Measurements from ENCODE around the gene PTH1R.

The PTH1R gene

DNA sequence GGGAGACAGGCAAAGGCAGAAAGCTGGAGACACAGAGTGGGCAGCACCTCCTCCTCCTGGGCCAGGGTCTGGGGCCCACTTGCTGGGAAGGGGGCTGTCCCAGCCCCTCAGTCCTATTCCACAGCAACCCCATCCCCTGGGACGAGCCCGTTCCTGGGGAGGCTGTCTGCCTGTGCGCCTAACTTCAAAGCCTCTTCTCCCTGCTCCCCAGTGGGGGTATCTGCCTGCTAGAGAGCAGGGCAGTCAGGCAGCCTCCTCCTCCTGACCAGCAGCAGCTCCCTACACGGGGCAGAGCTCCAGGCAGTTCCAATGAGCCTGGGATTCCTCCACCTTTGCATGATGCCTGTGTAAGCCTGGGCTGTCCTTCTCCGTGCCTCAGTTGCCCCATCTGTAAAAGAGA, 6.9 kb downstream of the PTH1R start:
- DNase-seq: no peak

DNA sequence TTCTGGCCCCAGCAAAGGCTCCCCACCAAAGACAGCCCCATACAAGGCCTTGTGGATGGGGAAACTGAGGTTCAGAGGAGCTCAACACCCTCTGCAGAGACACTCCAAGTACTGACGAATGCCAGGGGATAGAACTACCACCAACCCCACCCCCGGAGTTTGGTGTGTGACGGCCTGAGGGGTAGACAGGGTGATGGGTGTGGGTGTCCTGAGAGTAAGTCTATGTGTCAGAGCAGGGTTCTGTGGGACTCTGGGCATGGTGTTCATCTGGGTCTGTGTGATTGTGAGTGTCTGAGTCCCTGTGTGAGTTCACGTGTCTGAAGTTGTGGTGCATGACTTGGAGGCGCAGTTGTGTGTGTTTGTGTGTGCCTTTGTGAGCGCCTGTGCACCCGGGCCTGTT, 7.4 kb downstream of the PTH1R start:
- DNase-seq: no peak

DNA sequence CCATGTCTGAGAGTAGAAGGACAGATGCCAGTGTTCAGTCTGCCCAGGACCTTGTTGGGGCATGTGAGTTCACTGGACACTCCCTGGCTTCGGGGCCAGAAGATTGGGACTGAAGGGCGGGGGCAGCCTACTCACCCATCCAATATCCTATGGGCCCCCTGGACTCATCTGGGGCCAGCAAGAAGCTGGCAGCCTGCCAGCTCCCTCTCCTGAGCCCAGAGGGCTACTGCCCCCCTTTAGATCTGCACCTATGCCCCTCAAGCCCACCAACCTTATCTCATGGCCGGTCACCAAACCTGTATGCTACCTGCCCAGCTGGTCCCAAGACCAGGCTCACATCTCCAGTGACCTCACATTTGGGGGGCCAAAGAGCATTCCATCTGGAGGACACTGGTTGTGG, 8.1 kb downstream of the PTH1R start:
- no peak for DNase-seq

DNA sequence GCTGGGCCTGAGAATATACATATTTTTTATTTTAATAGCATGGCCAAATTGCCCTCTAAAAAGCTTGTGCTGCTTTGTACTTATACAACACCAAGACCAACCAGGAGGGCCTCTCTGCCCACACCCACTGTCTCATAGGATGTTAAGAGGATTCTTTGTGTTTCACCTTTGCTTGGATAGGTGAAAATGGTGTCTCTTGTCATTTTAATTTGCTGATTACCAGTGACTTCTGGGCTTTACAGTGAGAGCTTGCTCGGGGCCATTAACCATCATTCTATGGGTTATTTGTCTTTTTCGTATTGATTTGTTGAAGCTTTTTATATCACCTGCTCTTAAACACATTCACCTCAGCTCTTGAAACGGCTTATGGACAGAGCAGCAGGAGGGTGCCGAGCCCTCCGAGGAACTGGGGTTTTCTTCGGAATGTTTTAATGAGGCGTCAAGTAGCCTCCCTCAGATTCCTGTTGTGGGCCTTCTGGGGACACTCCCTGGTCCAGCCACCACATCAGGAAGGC, 10.5 kb downstream of the PTH1R start:
- DNase-seq: no peak

DNA sequence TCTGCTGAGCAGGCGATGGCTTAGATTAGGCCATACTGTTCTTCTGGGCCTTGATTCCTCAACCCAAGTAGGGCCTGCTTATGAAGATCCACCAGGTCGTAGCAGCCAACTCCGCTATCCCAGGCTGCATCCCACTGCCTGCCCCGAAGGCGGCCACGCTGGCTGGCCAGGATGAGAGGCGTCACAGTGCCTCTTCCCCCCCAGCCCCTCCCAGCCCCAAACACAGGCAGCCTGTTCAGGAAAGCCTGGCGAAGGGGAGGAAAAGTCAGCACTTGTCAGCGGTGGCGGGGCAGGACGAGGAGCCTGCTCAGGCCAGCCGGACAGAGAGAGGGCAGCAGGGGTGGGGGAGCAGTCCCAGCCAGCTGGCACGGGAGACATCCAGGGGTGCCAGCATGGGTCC, 11.2 kb downstream of the PTH1R start:
- no peak for DNase-seq

DNA sequence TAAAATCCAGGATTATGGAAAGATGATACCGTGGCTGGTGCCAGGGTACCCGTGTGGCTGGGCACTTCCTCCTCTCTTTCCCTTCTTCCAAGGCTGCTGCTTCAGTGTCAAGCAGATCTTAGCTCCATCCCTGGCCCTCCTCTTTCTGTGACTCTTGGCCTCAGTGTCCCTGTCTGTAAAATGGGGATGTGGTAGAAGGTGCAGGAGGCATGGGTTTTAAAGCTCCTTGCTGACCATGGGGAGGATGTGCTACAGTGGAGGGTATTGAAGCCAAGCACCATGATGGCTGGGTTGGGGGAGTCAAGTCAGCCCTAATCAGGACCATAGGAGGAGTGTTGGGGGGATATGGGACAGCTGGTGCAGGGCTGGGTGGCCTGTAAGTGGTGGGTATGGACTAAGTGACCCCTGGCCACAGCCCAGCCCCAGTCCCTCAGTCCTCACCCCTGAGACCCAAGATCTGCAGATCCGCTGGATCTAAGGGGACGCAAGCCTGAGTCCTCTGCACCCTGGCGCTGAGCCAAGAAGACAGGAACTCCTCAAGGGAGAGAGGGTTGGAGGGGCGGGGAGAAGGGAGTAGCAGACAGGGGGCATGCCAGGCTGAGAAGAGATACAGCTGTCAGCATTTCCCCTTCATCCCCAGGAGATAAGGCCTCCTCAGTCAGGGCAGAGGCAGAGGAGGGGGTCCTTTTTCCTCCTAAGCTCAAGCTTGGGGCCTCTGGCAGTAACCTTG, 12.0 kb downstream of the PTH1R start:
- no peak for DNase-seq

DNA sequence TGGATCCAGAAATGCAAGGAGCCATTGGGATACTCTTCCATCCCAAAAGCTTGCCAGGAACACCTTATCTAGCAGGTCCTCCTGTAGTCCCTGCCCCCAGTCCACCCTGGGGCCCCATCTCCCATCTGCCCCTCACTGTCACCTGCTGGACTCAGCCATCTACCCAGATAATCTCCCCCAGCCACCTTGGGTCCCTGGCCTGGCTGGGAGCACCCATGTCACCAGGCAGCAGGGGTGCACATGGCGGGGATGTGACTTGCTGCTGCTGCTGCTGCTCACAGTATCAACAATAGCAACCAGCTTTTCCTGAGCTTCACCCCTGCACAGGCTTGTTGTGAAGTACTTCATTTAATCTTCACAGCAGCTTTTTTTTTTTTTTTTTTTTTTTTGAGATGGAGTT, 12.6 kb downstream of the PTH1R start:
- DNase-seq: no peak

DNA sequence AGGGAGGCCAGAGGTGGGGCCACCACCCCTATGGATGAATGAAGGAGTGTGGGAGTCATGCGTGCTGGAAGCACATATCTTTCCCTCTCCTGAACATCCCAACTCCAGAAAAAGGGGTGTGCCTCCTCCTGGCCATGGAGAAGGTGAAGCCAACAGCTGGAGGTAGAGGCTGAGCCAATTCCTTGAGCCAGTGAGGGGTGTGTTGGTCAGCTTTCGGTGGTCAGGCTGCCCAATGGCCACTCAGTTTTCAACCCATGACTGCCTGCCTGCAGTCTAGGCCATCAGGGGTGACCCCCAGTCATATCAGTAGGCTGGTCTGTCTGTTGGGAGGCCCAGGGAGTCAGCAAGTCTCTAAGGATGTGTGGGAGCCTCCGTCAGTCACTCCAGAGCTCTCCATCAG, 13.6 kb downstream of the PTH1R start:
- DNase-seq: no peak

DNA sequence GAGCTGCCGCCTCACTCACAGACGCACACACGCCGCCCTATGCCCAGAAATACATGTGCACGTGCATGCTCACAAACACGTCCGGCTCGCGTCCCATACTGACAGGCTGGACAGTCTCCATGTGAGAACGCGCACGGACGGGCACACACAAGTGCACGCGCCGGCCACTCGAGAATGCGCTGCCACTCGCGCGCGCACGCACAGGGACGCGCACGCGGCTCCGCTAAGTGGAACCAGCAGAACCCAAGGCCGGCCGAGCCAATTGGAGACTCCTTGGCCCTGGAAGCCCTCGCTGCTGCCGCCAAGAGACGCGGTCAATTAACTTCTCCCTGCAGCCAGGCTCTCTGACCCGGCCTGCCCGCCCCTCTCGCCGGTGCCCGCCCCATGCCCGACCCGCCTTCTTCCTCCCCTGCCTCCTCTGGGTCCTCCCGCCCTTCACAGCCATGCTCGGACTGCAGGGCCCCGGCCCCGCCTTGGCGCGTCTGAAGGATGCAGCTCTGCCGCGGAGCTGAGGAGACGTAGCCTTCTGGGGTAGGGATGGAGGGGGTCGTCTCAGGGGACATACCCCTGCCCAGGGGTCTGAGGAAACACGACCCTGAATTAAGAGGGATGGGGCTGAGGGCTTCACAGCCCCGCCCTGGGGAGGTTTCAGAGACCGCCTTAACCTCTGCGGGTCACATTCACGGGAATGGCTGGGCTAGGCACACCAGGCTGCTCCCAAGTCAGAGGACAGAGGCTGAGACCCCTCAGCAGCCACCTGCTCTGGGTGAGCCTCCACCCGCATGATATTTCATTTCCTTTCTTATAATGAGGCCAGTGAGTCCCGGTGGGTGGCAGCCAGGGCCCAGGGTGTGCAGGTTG, 15.0 kb downstream of the PTH1R start:
- no peak for DNase-seq

DNA sequence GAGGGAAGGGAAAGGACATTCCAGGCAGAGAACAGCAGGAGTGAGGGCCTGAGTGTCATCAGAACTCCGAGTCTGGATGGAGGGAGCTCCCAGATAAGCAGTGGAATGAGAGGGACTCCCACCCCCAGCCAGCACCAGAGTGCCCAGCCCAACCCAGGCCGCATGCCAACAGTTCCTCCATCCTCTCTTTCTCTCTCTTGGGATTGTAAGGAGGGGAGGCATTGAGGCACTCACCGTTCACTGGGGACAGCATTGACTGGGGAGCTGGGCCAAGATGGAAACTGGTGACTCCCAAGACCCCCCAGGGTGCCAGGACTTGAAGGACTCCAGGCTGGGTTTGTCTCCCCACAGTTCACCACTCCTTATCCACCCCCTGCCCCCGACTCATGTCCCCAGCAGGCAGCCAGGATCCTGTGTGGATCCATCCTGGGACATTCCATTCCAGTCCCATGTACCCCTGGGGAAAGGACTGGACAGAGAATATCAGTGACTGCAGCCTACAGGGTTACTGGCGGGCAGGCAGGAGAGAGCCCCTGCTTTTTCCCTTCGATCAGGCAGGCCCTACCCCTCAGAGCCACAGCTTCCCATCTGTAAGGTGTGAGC, 15.7 kb downstream of the PTH1R start:
- DNase-seq: no peak

DNA sequence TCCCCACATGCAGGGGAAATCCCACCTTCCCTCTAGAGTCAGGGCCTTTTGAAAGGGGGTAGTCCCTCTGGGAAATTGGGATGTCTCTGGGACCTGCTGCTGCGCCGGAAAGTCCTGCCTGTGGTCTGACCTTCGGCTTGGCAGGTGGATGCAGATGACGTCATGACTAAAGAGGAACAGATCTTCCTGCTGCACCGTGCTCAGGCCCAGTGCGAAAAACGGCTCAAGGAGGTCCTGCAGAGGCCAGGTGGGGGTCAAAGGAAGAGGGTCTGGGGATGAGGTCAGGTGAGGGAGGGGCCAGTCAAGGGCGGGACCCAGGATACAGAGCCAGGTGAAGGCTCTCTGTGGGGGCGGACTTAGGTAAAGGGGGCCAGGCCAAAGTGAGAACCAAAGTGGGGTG, 16.2 kb downstream of the PTH1R start:
- no peak for DNase-seq

DNA sequence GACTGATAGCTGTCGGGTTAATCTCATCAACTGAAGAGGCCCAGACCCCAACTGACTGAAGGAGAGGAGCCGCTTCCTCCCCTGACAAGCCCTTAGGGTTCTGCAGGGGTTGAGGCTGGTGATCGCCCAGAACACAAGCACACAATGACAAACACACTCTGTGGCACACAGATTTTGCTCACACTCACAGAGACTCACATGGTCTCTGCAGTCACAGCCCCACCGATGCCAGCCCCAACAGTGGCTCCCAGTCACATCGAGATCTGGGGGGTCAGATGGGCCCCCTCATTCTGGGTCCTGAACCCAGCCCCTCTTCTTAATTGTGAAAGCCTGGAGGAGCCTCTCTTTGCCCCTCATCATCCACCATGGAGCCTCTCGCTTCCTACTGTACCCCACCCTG, 16.7 kb downstream of the PTH1R start:
- DNase-seq: no peak

DNA sequence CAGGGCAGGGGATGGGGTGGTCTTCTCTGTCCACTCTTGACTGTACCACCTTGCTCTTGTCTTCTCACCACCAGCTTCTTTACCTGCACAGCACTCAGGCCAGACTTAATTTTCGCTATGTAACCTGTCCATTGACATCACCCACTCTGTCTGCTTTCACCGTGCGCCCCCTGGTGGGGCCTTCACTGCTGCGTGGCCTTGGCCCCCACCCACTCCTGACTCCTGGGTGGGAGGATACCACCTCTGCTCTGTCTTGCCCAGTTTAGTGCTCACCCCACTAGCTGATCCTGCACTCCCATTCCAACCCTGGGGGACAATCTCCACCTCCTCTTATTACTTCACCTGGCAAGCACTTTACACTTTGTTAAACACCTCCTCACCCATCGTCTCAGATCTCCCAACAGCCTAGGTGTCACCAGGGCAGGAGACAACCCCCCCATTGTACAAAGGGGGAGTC, 17.7 kb downstream of the PTH1R start:
- DNase-seq: peak; percentile 80 to 82

DNA sequence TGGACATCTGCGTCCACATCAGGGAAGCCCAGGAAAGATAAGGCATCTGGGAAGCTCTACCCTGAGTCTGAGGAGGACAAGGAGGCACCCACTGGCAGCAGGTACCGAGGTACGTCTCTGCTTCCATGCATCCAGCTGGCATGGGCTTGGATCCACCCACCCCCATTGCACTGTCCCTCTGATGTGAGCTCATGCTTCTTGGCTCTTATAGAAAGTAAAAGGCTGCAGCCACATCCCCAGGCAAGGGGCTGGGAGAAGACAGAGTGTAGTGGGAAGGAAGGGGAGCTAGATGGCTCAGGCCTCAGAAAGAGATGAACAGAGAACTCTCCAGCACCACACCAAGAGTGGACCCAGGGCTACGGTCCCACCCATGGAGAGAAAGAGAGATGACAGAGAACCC, 18.2 kb downstream of the PTH1R start:
- DNase-seq: no peak

DNA sequence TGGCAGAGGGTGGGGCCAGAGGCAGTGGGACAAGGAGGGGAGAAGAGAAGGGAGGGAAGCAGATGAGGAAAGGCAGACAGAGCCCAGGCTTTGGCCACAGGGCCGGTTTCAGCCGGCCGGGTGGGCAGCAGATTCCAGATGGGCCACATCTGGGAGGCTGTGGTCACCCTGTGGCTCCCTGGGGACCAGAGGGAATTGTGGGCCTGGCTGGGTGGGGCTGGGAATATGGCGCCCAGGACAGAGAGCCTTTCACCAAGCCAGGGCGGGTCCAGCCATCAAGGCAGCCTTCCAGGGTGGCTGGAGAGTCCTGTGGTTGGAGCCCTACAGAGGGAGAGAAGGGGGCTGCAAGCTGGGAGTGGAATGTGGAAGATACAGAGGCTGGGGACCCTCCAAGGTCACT, 18.9 kb downstream of the PTH1R start:
- no peak for DNase-seq

DNA sequence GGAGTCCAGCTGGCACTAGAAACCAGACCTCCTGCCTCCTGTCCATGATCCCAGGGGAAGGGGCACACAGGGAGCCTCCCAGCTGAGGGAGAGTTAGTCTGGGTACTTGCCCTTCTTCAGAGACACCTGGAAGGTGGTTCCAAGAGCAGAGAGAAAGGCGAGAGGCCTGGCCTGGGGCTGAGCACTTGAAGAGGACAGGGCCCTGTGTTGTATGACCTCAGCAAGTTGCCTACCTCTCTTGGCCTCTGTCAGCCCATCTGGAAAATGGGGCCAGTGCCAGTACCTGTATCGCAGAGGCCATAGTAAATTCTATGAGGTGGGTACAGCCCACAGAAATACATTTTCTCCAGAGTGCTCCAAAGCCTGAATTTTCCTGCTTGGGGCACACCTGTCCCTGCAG, 19.5 kb downstream of the PTH1R start:
- DNase-seq: no peak

DNA sequence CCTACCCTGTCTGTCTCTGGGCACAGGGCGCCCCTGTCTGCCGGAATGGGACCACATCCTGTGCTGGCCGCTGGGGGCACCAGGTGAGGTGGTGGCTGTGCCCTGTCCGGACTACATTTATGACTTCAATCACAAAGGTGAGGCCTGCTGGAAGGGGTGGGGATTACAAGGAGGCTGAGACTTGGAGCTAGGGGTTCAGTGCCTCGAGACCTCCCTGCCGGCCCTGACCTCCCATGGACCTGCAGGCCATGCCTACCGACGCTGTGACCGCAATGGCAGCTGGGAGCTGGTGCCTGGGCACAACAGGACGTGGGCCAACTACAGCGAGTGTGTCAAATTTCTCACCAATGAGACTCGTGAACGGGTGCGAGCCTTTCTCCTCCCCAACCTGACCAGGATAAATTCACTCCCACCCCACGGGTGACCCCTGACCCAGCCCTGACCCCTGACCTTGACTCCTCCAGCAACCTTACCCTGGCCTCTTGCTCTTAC, 20.4 kb downstream of the PTH1R start:
- DNase-seq: no peak

DNA sequence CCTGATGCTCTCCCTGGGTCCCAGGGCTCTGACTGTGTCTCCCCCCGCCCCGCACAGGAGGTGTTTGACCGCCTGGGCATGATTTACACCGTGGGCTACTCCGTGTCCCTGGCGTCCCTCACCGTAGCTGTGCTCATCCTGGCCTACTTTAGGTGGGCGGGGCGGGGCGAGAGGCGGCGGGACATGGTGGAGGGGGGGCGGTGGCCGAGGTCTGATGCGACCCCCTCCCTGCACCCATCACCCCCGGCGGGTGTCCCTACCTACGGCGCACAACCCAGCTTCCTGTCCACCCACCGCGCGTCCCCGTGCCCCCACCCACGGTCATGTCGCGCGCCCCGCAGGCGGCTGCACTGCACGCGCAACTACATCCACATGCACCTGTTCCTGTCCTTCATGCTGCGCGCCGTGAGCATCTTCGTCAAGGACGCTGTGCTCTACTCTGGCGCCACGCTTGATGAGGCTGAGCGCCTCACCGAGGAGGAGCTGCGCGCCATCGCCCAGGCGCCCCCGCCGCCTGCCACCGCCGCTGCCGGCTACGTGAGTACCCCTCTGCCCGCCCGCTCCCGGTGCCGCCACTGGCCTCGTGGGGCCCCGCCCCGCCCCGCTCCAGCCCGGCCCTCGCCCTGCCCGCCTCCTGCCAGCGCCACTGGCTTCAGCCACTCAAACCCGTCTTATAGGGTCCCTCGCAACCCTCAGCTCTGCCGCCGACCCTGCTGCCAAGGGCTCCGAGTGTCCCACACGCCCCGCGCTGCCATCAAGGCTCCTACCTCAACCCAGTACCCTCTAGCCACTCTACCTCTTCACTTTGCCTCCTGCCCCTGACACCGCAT, 21.0 kb downstream of the PTH1R start:
- no peak for DNase-seq

DNA sequence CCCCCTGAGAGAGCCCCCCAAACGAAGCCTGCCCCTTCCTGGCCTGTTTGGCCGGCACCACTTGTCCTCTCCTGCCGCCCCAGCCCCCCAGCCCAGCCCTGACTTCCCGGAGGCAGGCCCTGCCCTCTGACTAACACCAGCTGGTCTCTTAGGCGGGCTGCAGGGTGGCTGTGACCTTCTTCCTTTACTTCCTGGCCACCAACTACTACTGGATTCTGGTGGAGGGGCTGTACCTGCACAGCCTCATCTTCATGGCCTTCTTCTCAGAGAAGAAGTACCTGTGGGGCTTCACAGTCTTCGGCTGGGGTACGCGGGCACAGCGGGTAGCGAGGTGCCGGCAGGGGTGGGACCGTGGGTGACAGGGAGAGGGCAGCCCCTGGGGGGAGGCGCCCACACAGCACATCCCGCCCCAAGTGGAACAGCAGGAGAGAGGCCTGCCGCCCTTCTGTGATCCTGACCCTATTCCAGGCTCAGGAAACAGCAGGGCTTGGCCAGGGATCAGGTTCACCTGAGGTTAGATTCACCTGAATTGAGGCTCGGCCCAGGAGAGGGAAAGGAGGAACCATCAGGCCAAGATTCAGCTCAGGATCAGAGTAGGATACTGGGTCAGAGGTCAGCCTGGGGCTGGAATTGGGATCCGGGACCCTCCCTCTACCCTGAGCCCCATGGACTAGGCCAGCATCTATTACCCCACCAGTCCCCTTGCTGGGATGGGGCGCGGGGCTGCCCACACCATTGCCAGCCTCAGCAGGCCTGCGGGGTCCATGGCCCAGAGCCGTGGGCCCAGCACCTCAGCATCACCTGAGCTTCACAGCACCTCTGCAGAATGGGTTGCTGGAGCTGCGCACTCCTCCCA, 21.9 kb downstream of the PTH1R start:
- no peak for DNase-seq

DNA sequence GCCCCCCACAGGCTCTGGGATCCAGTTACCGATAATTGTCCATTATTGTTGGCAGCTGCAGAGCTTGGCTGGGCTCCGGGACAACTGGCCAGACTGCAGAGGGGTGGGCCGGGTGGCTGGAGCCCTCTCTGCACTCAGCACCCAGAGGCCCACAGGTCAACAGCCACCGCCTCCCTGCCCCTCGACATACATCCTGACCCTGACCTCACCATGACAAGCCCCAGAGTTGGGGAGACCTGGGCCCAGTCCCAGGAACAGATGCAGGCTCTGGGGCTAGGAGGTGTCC, 22.4 kb downstream of the PTH1R start:
- DNase-seq: no peak

DNA sequence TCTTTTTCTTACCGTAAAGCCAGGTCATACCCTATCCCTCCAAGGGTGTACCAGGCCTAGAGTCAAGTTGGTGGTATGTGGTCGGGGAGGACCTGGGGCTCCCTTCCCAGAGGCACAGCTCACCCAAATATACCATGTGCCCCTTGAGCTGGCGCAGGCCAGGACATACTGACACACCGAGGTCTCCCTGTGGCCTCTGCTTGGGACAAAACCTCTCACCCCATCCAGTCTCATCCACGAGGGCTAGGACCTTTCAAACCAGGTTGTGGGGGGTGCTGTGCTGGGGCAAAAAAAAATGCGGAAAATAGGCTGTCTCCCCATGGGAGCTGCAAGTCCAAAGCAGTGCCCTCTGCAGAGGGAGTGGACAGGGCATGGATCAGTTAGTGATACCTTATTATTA, 22.8 kb downstream of the PTH1R start:
- no peak for DNase-seq

DNA sequence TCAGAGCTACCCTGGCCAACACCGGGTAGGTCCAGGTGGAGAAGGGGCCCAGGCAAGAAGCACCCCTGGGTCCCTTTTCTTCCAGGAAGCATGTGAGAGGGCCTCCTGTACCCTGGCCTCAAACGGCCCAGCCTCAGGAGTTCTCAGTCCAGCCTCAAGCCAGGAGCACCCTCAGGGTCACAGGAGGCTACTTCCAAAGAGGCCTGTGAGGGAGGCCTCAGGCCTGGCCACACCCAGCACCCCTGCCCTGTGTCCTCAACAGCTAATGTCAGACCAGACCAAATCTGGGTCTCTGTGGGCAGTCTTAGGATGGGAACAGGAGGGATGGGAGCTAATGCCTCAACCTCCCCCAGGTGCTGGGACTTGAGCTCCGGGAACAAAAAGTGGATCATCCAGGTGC, 23.5 kb downstream of the PTH1R start:
- no peak for DNase-seq

Measured in activated CD4-positive, alpha-beta T cell treated with anti-CD3 and anti-CD28 coated beads, Interleukin-2, amount 50 U/mL, for 4 hours (primary cell).